Activated CD4-positive, alpha-beta T cell treated with anti-CD3 and anti-CD28 coated beads, Interleukin-2, amount 50 U/mL, for 1 hour (primary cell): Measurements from ENCODE around the gene ZKSCAN1.
"Not testable (repeated sequence)": the region's sequence is repeated elsewhere in the genome, so short reads cannot be mapped to it uniquely, and the experiment has no call there.

Experiments
- DNase-seq: peaks from one replicate; pipeline ENCODE4 v3.0.0-alpha.2; 2020

Gene ZKSCAN1

GRCh38 chr7:100003711-100004661, 11.4 kb upstream of the ZKSCAN1 start:
- no peak for DNase-seq

- no peak for DNase-seq
Measured at GRCh38 chr7:100007887-100008286, 7.5 kb upstream of the ZKSCAN1 start.

- no peak for DNase-seq
Measured at GRCh38 chr7:100008525-100008924, 6.9 kb upstream of the ZKSCAN1 start.

- DNase-seq = not testable (repeated sequence)
Measured at GRCh38 chr7:100009952-100010351, 5.4 kb upstream of the ZKSCAN1 start.

- no peak for DNase-seq
Measured at GRCh38 chr7:100010901-100011300, 4.5 kb upstream of the ZKSCAN1 start.

- DNase-seq = no peak
Measured at GRCh38 chr7:100011516-100011915, 3.9 kb upstream of the ZKSCAN1 start.

GRCh38 chr7:100012385-100013327, 2.7 kb upstream of the ZKSCAN1 start:
- DNase-seq = not testable (repeated sequence)

- DNase-seq = no peak
Measured at GRCh38 chr7:100013328-100013676, 2.1 kb upstream of the ZKSCAN1 start.

GRCh38 chr7:100016215-100016901, 962 bp downstream of the ZKSCAN1 start:
- DNase-seq = no peak

- no peak for DNase-seq
Measured at GRCh38 chr7:100017300-100017699, 1.9 kb downstream of the ZKSCAN1 start.

- no peak for DNase-seq
Measured at GRCh38 chr7:100017875-100018274, 2.5 kb downstream of the ZKSCAN1 start.

- no peak for DNase-seq
Measured at GRCh38 chr7:100019908-100020307, 4.5 kb downstream of the ZKSCAN1 start.

- DNase-seq = no peak
Measured at GRCh38 chr7:100021297-100021696, 5.9 kb downstream of the ZKSCAN1 start.

GRCh38 chr7:100022621-100023020, 7.2 kb downstream of the ZKSCAN1 start:
- DNase-seq = no peak

- DNase-seq = no peak
Measured at GRCh38 chr7:100023526-100023925, 8.1 kb downstream of the ZKSCAN1 start.

GRCh38 chr7:100024020-100024619, 8.7 kb downstream of the ZKSCAN1 start:
- no peak for DNase-seq

GRCh38 chr7:100027197-100027596, 11.8 kb downstream of the ZKSCAN1 start:
- DNase-seq = no peak

GRCh38 chr7:100029596-100029995, 14.2 kb downstream of the ZKSCAN1 start:
- no peak for DNase-seq

GRCh38 chr7:100033526-100033925, 18.1 kb downstream of the ZKSCAN1 start:
- DNase-seq = no peak

GRCh38 chr7:100034871-100035510, 19.6 kb downstream of the ZKSCAN1 start:
- no peak for DNase-seq

GRCh38 chr7:100035876-100036275, 20.5 kb downstream of the ZKSCAN1 start:
- DNase-seq = no peak

- DNase-seq = no peak
Measured at GRCh38 chr7:100038326-100038725, 22.9 kb downstream of the ZKSCAN1 start.
